ENCODE measurements around the gene SYNDIG1. TPM values are rescaled to one million over a fixed set of nuclear protein-coding genes. Genes with fewer than 3 reads are reported as not detected.

SYNDIG1 gene
- total RNA-seq, 1 experiment from 2014 or later = 5.4 TPM

- no peak overlapping the region for H4K5ac ChIP-seq (ENCODE audit: insufficient read length, low read depth, low read length)
- no peak overlapping the region for H2AFZ ChIP-seq (ENCODE audit: low read length)
- no CpG with 5 or more reads among the region's 10 CpGs for WGBS (ENCODE audit: extremely low coverage, insufficient read length, low lambda C conversion rate)
- no peak overlapping the region for H3K56ac ChIP-seq (ENCODE audit: insufficient read length, low read depth, low read length)
- H3K23me2 ChIP-seq (ENCODE audit: insufficient read length, low read depth, low read length, poor library complexity, severe bottlenecking) = no peaks in the 10 kb centered on the region
- no peak overlapping the region for H2BK15ac ChIP-seq (ENCODE audit: low read depth, low read length)
- no peak overlapping the region for H3K14ac ChIP-seq (ENCODE audit: insufficient read depth, low read length)
- H3K9me3 Mint-ChIP-seq = no peaks in the 10 kb centered on the region; a peak in 1 of 5 replicates
- H2BK5ac ChIP-seq (ENCODE audit: insufficient read length, low read length) = no peak overlapping the region
- H3K4me1 ChIP-seq (ENCODE audit: insufficient read depth, low read length) = no peaks in the 10 kb centered on the region
- no peak overlapping the region for H4K8ac ChIP-seq (replicated peaks; ENCODE audit: insufficient read length, low read depth, low read length)
- peak overlapping the region in 1 of 3 experiments; percentile 35; a peak in 2 of 7 replicates for H3K27ac Mint-ChIP-seq
- H3K23ac ChIP-seq (ENCODE audit: insufficient read length, low read depth, low read length) = no peak overlapping the region
- no peak overlapping the region for H2BK12ac ChIP-seq (ENCODE audit: insufficient read length, low read depth, low read length)
- H3K4ac ChIP-seq (ENCODE audit: low read depth, low read length) = no peak overlapping the region
- H3K4me2 ChIP-seq (ENCODE audit: insufficient read depth, insufficient read length, low read length) = no peak overlapping the region
- H3K18ac ChIP-seq (ENCODE audit: insufficient read length, low read depth, low read length) = no peak overlapping the region
- no peaks in the 10 kb centered on the region for H4K20me1 ChIP-seq (ENCODE audit: control insufficient read depth, insufficient read depth, insufficient read length)
- H3K27me3 ChIP-seq (ENCODE audit: insufficient read depth, low read length) = no peaks in the 10 kb centered on the region
- H3K9me3 ChIP-seq (ENCODE audit: control insufficient read depth, low read depth, low read length) = no peaks in the 10 kb centered on the region
- H3T11ph ChIP-seq (ENCODE audit: low read length) = no peak overlapping the region
- no peaks in the 10 kb centered on the region for H3K36me3 Mint-ChIP-seq (ENCODE audit: insufficient read depth in 1 of 3, low read depth in 3 of 3)
- peaks cover 2 to 8% of the 10 kb centered on the region in 2 experiments; a peak in 1 of 4 replicates for H3K4me1 Mint-ChIP-seq
- no peaks in the 10 kb centered on the region for H3K79me2 ChIP-seq (ENCODE audit: insufficient read depth, low read length)
- DNase-seq = no peak
- no peak overlapping the region for H2BK20ac ChIP-seq (ENCODE audit: low read depth, low read length, poor library complexity, severe bottlenecking)
- TF ChIP-seq CTCF (conservative IDR thresholded peaks at IDR 0.05) = no peak
- H2BK120ac ChIP-seq (ENCODE audit: low read depth, low read length, poor library complexity, severe bottlenecking) = no peak overlapping the region
- no peaks in the 10 kb centered on the region for H3K79me1 ChIP-seq (ENCODE audit: insufficient read depth, low read depth, low read length, poor library complexity, severe bottlenecking)
- no peak overlapping the region for H3K9ac ChIP-seq (ENCODE audit: extremely low read depth, insufficient read length, low read length)
- H4K91ac ChIP-seq (ENCODE audit: insufficient read length, low read depth, low read length) = no peak overlapping the region
- H2AK5ac ChIP-seq (ENCODE audit: insufficient read length, low read length) = no peak overlapping the region
- no peak overlapping the region for H3K4me3 Mint-ChIP-seq
- no peak overlapping the region for H3K27ac ChIP-seq (ENCODE audit: insufficient read length, low read depth, low read length)
- no peaks in the 10 kb centered on the region; the same call in none of the 2 replicates for H3K27me3 Mint-ChIP-seq (ENCODE audit: low read depth)
Measured at GRCh38 chr20:24672181-24672880, 202.9 kb downstream of the SYNDIG1 start.
